Body of pancreas (tissue), 4 donors: Measurements from ENCODE around the gene STON1. TPM values are rescaled to one million over a fixed set of nuclear protein-coding genes. Genes with fewer than 3 reads are reported as not detected.

Source experiments
- ATAC-seq: fragments of 150-250 bp; one replicate; pipeline ENCODE4 v1.9.1; 2016
- DNase-seq, 4 donors: peaks; one replicate each; pipeline ENCODE4 v3.0.0-alpha.2; 2019
- H3K27ac ChIP-seq, 4 donors: fragments of 200-600 bp; sonication (generic); 1 replicate in 3 of 4; 2 replicates in 1 of 4; pipeline versions ENCODE4 v1.5.1 to v1.6.1; 2016 to 2019; ENCODE audit warnings: mild to moderate bottlenecking in 1 of 4, mixed read lengths in 1 of 4, moderate library complexity in 1 of 4
- H3K27me3 ChIP-seq, 2 donors: fragments of 200-600 bp; sonication (generic); one replicate each; pipeline ENCODE4 v1.6.0; 2016; ENCODE audit warnings: mild to moderate bottlenecking in 1 of 2
- H3K36me3 ChIP-seq, 2 donors: fragments of 200-600 bp; sonication (generic); replicated peaks in 1 of 2; 2 replicates each; pipeline ENCODE4 v1.5.1; 2016; ENCODE audit warnings: low read depth in 2 of 2; ENCODE audit not compliant: insufficient read depth in 1 of 2
- H3K4me1 ChIP-seq: fragments of 200-600 bp; sonication (generic); one replicate; pipeline ENCODE4 v1.6.0; 2016
- H3K4me3 ChIP-seq, 2 donors: fragments of 200-600 bp; sonication (generic); 1 replicate in 1 of 2; 2 replicates in 1 of 2; pipeline ENCODE4 v1.5.1; 2016 to 2019
- H3K9me3 ChIP-seq, 3 donors: fragments of 200-600 bp; sonication (generic); 1 replicate in 2 of 3; 2 replicates in 1 of 3; pipeline ENCODE4 v1.5.1; 2016
- CTCF ChIP-seq, 7 experiments: fragments of 450-650 bp in 4 of 7; fragments of 200-600 bp in 3 of 7; sonication (generic) in 3 of 7; IDR thresholded peaks; one replicate each; pipeline ENCODE4 v1.5.1; 2016 to 2019; ENCODE audit warnings: antibody characterized with exemption in 7 of 7
- POLR2A ChIP-seq, 3 donors: fragments of 450-650 bp; IDR thresholded peaks; one replicate each; pipeline ENCODE4 v1.6.1; 2016; ENCODE audit warnings: antibody characterized with exemption in 3 of 3, mild to moderate bottlenecking in 2 of 3
- WGBS, 2 donors: methylation state at CpG; one replicate each; pipeline ENCODE4 v1.1.5; 2017; 5-methylcytosine and 5-hydroxymethylcytosine counted together
- intact Hi-C: fragments of 100-400 bp; cut with DNase I; formaldehyde crosslinking; loops from one replicate; pipeline ENCODE4 v1.15.1; 2023
- total RNA-seq, 2 donors: library from RNA; depleted of rRNA; stranded (reverse); fragments of >200 nt; gene quantifications; one replicate each; pipeline ENCODE4 v1.1.0, GENCODE V29; 2016

Gene STON1
- total RNA-seq, 2 donors from 2014 or later: 9.1 to 24.1 TPM

GRCh38 chr2:48566592-48567310 lies 36.8 kb downstream of the STON1 start:
- DNase-seq (peak in 3 of 4 donors; percentile 19 to 47 (median 33)), ATAC-seq (peak; percentile 40)
- no peaks in the 10 kb centered on the region for H3K9me3 ChIP-seq
- H3K27me3 ChIP-seq: no peaks in the 10 kb centered on the region
- H3K36me3 ChIP-seq: no peaks in the 10 kb centered on the region
- 10 to 23% methylated on average over 7 of the region's 7 CpGs for WGBS, 2 donors
- intact Hi-C loops: no loop called here
- peaks cover 8% of the 10 kb centered on the region for H3K4me1 ChIP-seq
- TF ChIP-seq POLR2A (IDR thresholded peaks at IDR 0.05) (no peak), CTCF (IDR thresholded peaks at IDR 0.05) (peak in 6 of 7 experiments; percentile 10 to 40 (median 26))
- no peak overlapping the region for H3K4me3 ChIP-seq
- H3K27ac ChIP-seq: no peak overlapping the region

GRCh38 chr2:48567671-48568070 lies 37.7 kb downstream of the STON1 start:
- H3K27ac ChIP-seq: no peak overlapping the region
- H3K9me3 ChIP-seq: no peaks in the 10 kb centered on the region
- 73% methylated on average over 3 to 4 of the region's 4 CpGs for WGBS, 2 donors
- DNase-seq (no peak), ATAC-seq (no peak)
- no peak for TF ChIP-seq CTCF (IDR thresholded peaks at IDR 0.05)
- no peak for TF ChIP-seq POLR2A (IDR thresholded peaks at IDR 0.05)
- H3K4me1 ChIP-seq: peaks cover 8% of the 10 kb centered on the region
- H3K4me3 ChIP-seq: no peak overlapping the region
- intact Hi-C loops: no loop called here
- no peaks in the 10 kb centered on the region for H3K36me3 ChIP-seq
- no peaks in the 10 kb centered on the region for H3K27me3 ChIP-seq

GRCh38 chr2:48568547-48568946 lies 38.6 kb downstream of the STON1 start:
- H3K4me1 ChIP-seq: peaks cover 8% of the 10 kb centered on the region
- no peaks in the 10 kb centered on the region for H3K27me3 ChIP-seq
- H3K9me3 ChIP-seq: no peaks in the 10 kb centered on the region
- H3K27ac ChIP-seq: no peak overlapping the region
- TF ChIP-seq CTCF (IDR thresholded peaks at IDR 0.05): no peak
- TF ChIP-seq POLR2A (IDR thresholded peaks at IDR 0.05): no peak
- no peak for ATAC-seq
- WGBS, 2 donors: 64 to 73% methylated on average over 4 of the region's 4 CpGs
- H3K36me3 ChIP-seq: no peaks in the 10 kb centered on the region
- no peak overlapping the region for H3K4me3 ChIP-seq
- intact Hi-C loops: no loop called here
- DNase-seq: no peak

- intact Hi-C loops: no loop called here
- ATAC-seq (no peak), DNase-seq (no peak)
- no peak overlapping the region for H3K27ac ChIP-seq
- peaks cover 8% of the 10 kb centered on the region for H3K4me1 ChIP-seq
- no peak overlapping the region for H3K4me3 ChIP-seq
- TF ChIP-seq POLR2A (IDR thresholded peaks at IDR 0.05) (no peak), CTCF (IDR thresholded peaks at IDR 0.05) (no peak)
- H3K9me3 ChIP-seq: no peaks in the 10 kb centered on the region
- H3K27me3 ChIP-seq: no peaks in the 10 kb centered on the region
- no peaks in the 10 kb centered on the region for H3K36me3 ChIP-seq
Observed at GRCh38 chr2:48569433-48569832, 39.5 kb downstream of the STON1 start.

- H3K9me3 ChIP-seq: no peaks in the 10 kb centered on the region
- H3K4me3 ChIP-seq: no peak overlapping the region
- no peaks in the 10 kb centered on the region for H3K36me3 ChIP-seq
- no peak for TF ChIP-seq POLR2A (IDR thresholded peaks at IDR 0.05)
- no peak for TF ChIP-seq CTCF (IDR thresholded peaks at IDR 0.05)
- no peaks in the 10 kb centered on the region for H3K27me3 ChIP-seq
- no peak for ATAC-seq
- H3K27ac ChIP-seq: no peak overlapping the region
- WGBS, 2 donors: 52 to 62% methylated on average over 4 to 5 of the region's 5 CpGs
- intact Hi-C loops: no loop called here
- H3K4me1 ChIP-seq: no peaks in the 10 kb centered on the region
- no peak for DNase-seq
Observed at GRCh38 chr2:48572816-48573215, 42.9 kb downstream of the STON1 start.
